Measurements from ENCODE around the gene ANP32A.

ANP32A gene

GRCh38 chr15:68781766-68782588 lies 38.7 kb downstream of the ANP32A start:
- Histone ChIP-seq H3K9me3 (ENCODE audit: insufficient read depth, low read length) (no peaks in the 10 kb centered on the region), H3K36me3 (ENCODE audit: insufficient read depth, insufficient read length, low read length) (peaks cover 85% of the 10 kb centered on the region)
- TF ChIP-seq YY1 (IDR thresholded peaks at IDR 0.05; ENCODE audit: insufficient read depth, insufficient read length) = no peak
- TF ChIP-seq ZNF274 (IDR thresholded peaks at IDR 0.05; ENCODE audit: low read depth, low read length) = no peak
- TF ChIP-seq SUZ12 (IDR thresholded peaks at IDR 0.05; ENCODE audit: extremely low read depth, insufficient read depth, insufficient read length) = no peak

GRCh38 chr15:68781217-68781616 lies 39.5 kb downstream of the ANP32A start:
- no peak for DNase-seq (ENCODE audit: low read depth, low spot score)
- Histone ChIP-seq H3K4me3 (ENCODE audit: insufficient read length, low read depth) (no peak overlapping the region), H3K9ac (ENCODE audit: insufficient read length, low read depth) (no peak overlapping the region), H3K4me1 (ENCODE audit: insufficient read depth, insufficient read length) (peaks cover 12% of the 10 kb centered on the region), H3K36me3 (ENCODE audit: insufficient read depth, insufficient read length, low read length) (peaks cover 78% of the 10 kb centered on the region), H3K9me3 (ENCODE audit: insufficient read depth, low read length) (no peaks in the 10 kb centered on the region), H3K27me3 (ENCODE audit: insufficient read depth, insufficient read length) (no peaks in the 10 kb centered on the region)
- TF ChIP-seq YY1 (IDR thresholded peaks at IDR 0.05; ENCODE audit: insufficient read depth, insufficient read length) = no peak
- no peak for TF ChIP-seq SUZ12 (IDR thresholded peaks at IDR 0.05; ENCODE audit: extremely low read depth, insufficient read depth, insufficient read length)
- TF ChIP-seq ZNF274 (IDR thresholded peaks at IDR 0.05; ENCODE audit: low read depth, low read length) = no peak

More at GRCh38 chr15:68781766-68782588, 38.7 kb downstream of the ANP32A start:
- no peak overlapping the region for H3K4me3 ChIP-seq (ENCODE audit: insufficient read length, low read depth)
- H3K9ac ChIP-seq (ENCODE audit: insufficient read length, low read depth) = no peak overlapping the region
- H3K4me1 ChIP-seq (ENCODE audit: insufficient read depth, insufficient read length) = peaks cover 12% of the 10 kb centered on the region
- H3K27me3 ChIP-seq (ENCODE audit: insufficient read depth, insufficient read length) = no peaks in the 10 kb centered on the region
- DNase-seq (ENCODE audit: low read depth, low spot score) = no peak

- TF ChIP-seq YY1 (IDR thresholded peaks at IDR 0.05; ENCODE audit: insufficient read depth, insufficient read length) (no peak), ZNF274 (IDR thresholded peaks at IDR 0.05; ENCODE audit: low read depth, low read length) (no peak), SUZ12 (IDR thresholded peaks at IDR 0.05; ENCODE audit: extremely low read depth, insufficient read depth, insufficient read length) (no peak)
- H3K27me3 ChIP-seq (ENCODE audit: insufficient read depth, insufficient read length) = no peaks in the 10 kb centered on the region
- H3K36me3 ChIP-seq (ENCODE audit: insufficient read depth, insufficient read length, low read length) = peaks cover 56% of the 10 kb centered on the region
- H3K4me3 ChIP-seq (ENCODE audit: insufficient read length, low read depth) = no peak overlapping the region
- peaks cover 9% of the 10 kb centered on the region for H3K4me1 ChIP-seq (ENCODE audit: insufficient read depth, insufficient read length)
- H3K9ac ChIP-seq (ENCODE audit: insufficient read length, low read depth) = no peak overlapping the region
- no peaks in the 10 kb centered on the region for H3K9me3 ChIP-seq (ENCODE audit: insufficient read depth, low read length)
- DNase-seq (ENCODE audit: low read depth, low spot score) = no peak
These were observed 41.8 kb downstream of the ANP32A start for GRCh38 chr15:68778876-68779275.

GRCh38 chr15:68776477-68777270 lies 44.0 kb downstream of the ANP32A start:
- Histone ChIP-seq H3K9me3 (ENCODE audit: insufficient read depth, low read length) (no peaks in the 10 kb centered on the region), H3K9ac (ENCODE audit: insufficient read length, low read depth) (no peak overlapping the region), H3K4me3 (ENCODE audit: insufficient read length, low read depth) (no peak overlapping the region), H3K4me1 (ENCODE audit: insufficient read depth, insufficient read length) (no peaks in the 10 kb centered on the region), H3K36me3 (ENCODE audit: insufficient read depth, insufficient read length, low read length) (peaks cover 34% of the 10 kb centered on the region), H3K27me3 (ENCODE audit: insufficient read depth, insufficient read length) (no peaks in the 10 kb centered on the region)
- DNase-seq (ENCODE audit: low read depth, low spot score) = no peak
- TF ChIP-seq SUZ12 (IDR thresholded peaks at IDR 0.05; ENCODE audit: extremely low read depth, insufficient read depth, insufficient read length) (no peak), ZNF274 (IDR thresholded peaks at IDR 0.05; ENCODE audit: low read depth, low read length) (no peak), YY1 (IDR thresholded peaks at IDR 0.05; ENCODE audit: insufficient read depth, insufficient read length) (no peak)

GRCh38 chr15:68775671-68776476 lies 44.8 kb downstream of the ANP32A start:
- no peak for TF ChIP-seq ZNF274 (IDR thresholded peaks at IDR 0.05; ENCODE audit: low read depth, low read length)
- TF ChIP-seq YY1 (IDR thresholded peaks at IDR 0.05; ENCODE audit: insufficient read depth, insufficient read length) = no peak
- no peak for TF ChIP-seq SUZ12 (IDR thresholded peaks at IDR 0.05; ENCODE audit: extremely low read depth, insufficient read depth, insufficient read length)
- no peak for DNase-seq (ENCODE audit: low read depth, low spot score)
- Histone ChIP-seq H3K36me3 (ENCODE audit: insufficient read depth, insufficient read length, low read length) (peaks cover 29% of the 10 kb centered on the region), H3K4me1 (ENCODE audit: insufficient read depth, insufficient read length) (no peaks in the 10 kb centered on the region), H3K4me3 (ENCODE audit: insufficient read length, low read depth) (no peak overlapping the region), H3K9me3 (ENCODE audit: insufficient read depth, low read length) (no peaks in the 10 kb centered on the region), H3K27me3 (ENCODE audit: insufficient read depth, insufficient read length) (no peaks in the 10 kb centered on the region), H3K9ac (ENCODE audit: insufficient read length, low read depth) (no peak overlapping the region)

- no peak for DNase-seq (ENCODE audit: low read depth, low spot score)
- H3K9me3 ChIP-seq (ENCODE audit: insufficient read depth, low read length) = no peaks in the 10 kb centered on the region
- peaks cover 23% of the 10 kb centered on the region for H3K36me3 ChIP-seq (ENCODE audit: insufficient read depth, insufficient read length, low read length)
- no peak overlapping the region for H3K4me3 ChIP-seq (ENCODE audit: insufficient read length, low read depth)
- TF ChIP-seq ZNF274 (IDR thresholded peaks at IDR 0.05; ENCODE audit: low read depth, low read length) (no peak), YY1 (IDR thresholded peaks at IDR 0.05; ENCODE audit: insufficient read depth, insufficient read length) (no peak), SUZ12 (IDR thresholded peaks at IDR 0.05; ENCODE audit: extremely low read depth, insufficient read depth, insufficient read length) (no peak)
- no peak overlapping the region for H3K9ac ChIP-seq (ENCODE audit: insufficient read length, low read depth)
- no peaks in the 10 kb centered on the region for H3K4me1 ChIP-seq (ENCODE audit: insufficient read depth, insufficient read length)
- H3K27me3 ChIP-seq (ENCODE audit: insufficient read depth, insufficient read length) = no peaks in the 10 kb centered on the region
These were observed 45.5 kb downstream of the ANP32A start for GRCh38 chr15:68775236-68775577.
